IMR-90 (cell line): ENCODE results near the gene UBE2S. TPM values are rescaled to one million over a fixed set of nuclear protein-coding genes. Genes with fewer than 3 reads are reported as not detected.

ENCODE experiments used
- ATAC-seq: fragments of 200-7000 bp; cut with Tn5 transposase; 2 replicates; pipeline ENCODE4 v1.9.1; 2020; ENCODE audit warnings: low read depth, mild to moderate bottlenecking, moderate library complexity
- BruUV-seq: library from RNA; stranded (reverse); fragments of 400-500 nt; replicated peaks from 2 replicates; lab custom pipeline; 2021; lab: Mats Ljungman, UMichigan
- CTCF ChIA-PET: fragments of 300-600 bp; formaldehyde crosslinking; extraction: SDS; loops from one replicate; lab custom pipeline; 2021; ENCODE audit warnings: antibody characterized with exemption; lab: Yijun Ruan, JAX
- POLR2A ChIA-PET: fragments of 300-600 bp; sonication (Branson Sonifier 250); formaldehyde crosslinking; loops from one replicate; lab custom pipeline; 2022; ENCODE audit warnings: antibody characterized with exemption; ENCODE audit not compliant: unreplicated experiment; lab: Charles Lee
- DNase-seq: peaks from one replicate; pipeline ENCODE4 v3.0.0; 2013
- H2AFZ ChIP-seq: replicated peaks from 2 replicates; pipeline ENCODE3; 2013; ENCODE audit warnings: low read length, mild to moderate bottlenecking; ENCODE audit not compliant: poor library complexity
- H2AK5ac ChIP-seq: 2 replicates; pipeline ENCODE4 v1.6.1; 2013; ENCODE audit warnings: low read depth, low read length, inconsistent platforms
- H2AK9ac ChIP-seq: replicated peaks from 2 replicates; pipeline ENCODE3; 2013; ENCODE audit warnings: mild to moderate bottlenecking, low read depth, low read length, moderate library complexity; ENCODE audit not compliant: poor library complexity
- H2BK120ac ChIP-seq: 2 replicates; pipeline ENCODE4 v1.6.1; 2013; ENCODE audit warnings: low read depth, low read length, inconsistent platforms
- H2BK15ac ChIP-seq: 3 replicates; pipeline ENCODE4 v1.6.1; 2013; ENCODE audit warnings: low read depth, low read length, inconsistent platforms
- H2BK20ac ChIP-seq: 2 replicates; pipeline ENCODE4 v1.6.1; 2013; ENCODE audit warnings: low read depth, mild to moderate bottlenecking, inconsistent platforms, low read length, moderate library complexity
- H2BK5ac ChIP-seq: 2 replicates; pipeline ENCODE4 v1.6.1; 2013; ENCODE audit warnings: mild to moderate bottlenecking, low read depth, low read length, inconsistent platforms; ENCODE audit not compliant: poor library complexity, severe bottlenecking
- H3K14ac ChIP-seq: replicated peaks from 2 replicates; pipeline ENCODE4 v1.6.1; 2013; ENCODE audit warnings: low read depth, low read length, inconsistent platforms
- H3K18ac ChIP-seq: 2 replicates; pipeline ENCODE4 v1.6.1; 2013; ENCODE audit warnings: low read depth, low read length, control low read depth
- H3K23ac ChIP-seq: 2 replicates; pipeline ENCODE4 v1.6.1; 2013; ENCODE audit warnings: low read depth, low read length, inconsistent platforms
- H3K27ac ChIP-seq: 2 replicates; pipeline ENCODE4 v1.5.1; 2013; ENCODE audit warnings: mild to moderate bottlenecking, control low read depth, low read length; ENCODE audit not compliant: insufficient read depth
- H3K27me3 ChIP-seq: 2 replicates; pipeline ENCODE4 v1.6.1; 2013; ENCODE audit warnings: low read length; ENCODE audit not compliant: control insufficient read depth, insufficient read depth
- H3K36me3 ChIP-seq: 2 replicates; pipeline ENCODE4 v1.6.1; 2013; ENCODE audit warnings: low read length, mixed read lengths; ENCODE audit not compliant: control insufficient read depth, insufficient read depth
- H3K4ac ChIP-seq: 2 replicates; pipeline ENCODE4 v1.6.1; 2013; ENCODE audit warnings: low read depth, low read length, inconsistent platforms
- H3K4me1 ChIP-seq: 2 replicates; pipeline ENCODE4 v1.6.1; 2013; ENCODE audit warnings: low read length, mixed read lengths; ENCODE audit not compliant: control insufficient read depth, insufficient read depth
- H3K4me2 ChIP-seq: 2 replicates; pipeline ENCODE4 v1.6.1; 2013; ENCODE audit warnings: low read depth, mild to moderate bottlenecking, control low read depth, low read length, moderate library complexity
- H3K4me3 ChIP-seq: 2 replicates; pipeline ENCODE4 v1.5.1; 2013; ENCODE audit warnings: low read depth, mild to moderate bottlenecking, control low read depth, low read length, moderate library complexity; ENCODE audit not compliant: insufficient read depth
- H3K56ac ChIP-seq: 2 replicates; pipeline ENCODE4 v1.6.1; 2013; ENCODE audit warnings: low read length, inconsistent platforms; ENCODE audit not compliant: insufficient read depth; ENCODE audit errors: extremely low read depth
- H3K79me1 ChIP-seq, 2 experiments: 2 replicates each; pipeline ENCODE4 v1.6.1; 2013; ENCODE audit warnings: low read length in 2 of 2, inconsistent platforms in 1 of 2, low read depth in 1 of 2
- H3K9ac ChIP-seq: 2 replicates; pipeline ENCODE4 v1.6.1; 2013; ENCODE audit warnings: low read depth, low read length, control low read depth
- H3K9me1 ChIP-seq: 2 replicates; pipeline ENCODE4 v1.6.1; 2013; ENCODE audit warnings: low read length, inconsistent platforms; ENCODE audit not compliant: insufficient read depth
- H3K9me3 ChIP-seq: 2 replicates; pipeline ENCODE4 v1.6.1; 2013; ENCODE audit warnings: low read length; ENCODE audit not compliant: control insufficient read depth, insufficient read depth
- H4K20me1 ChIP-seq: 2 replicates; pipeline ENCODE4 v1.6.1; 2013; ENCODE audit warnings: low read length, inconsistent platforms; ENCODE audit not compliant: insufficient read depth
- H4K5ac ChIP-seq: 2 replicates; pipeline ENCODE4 v1.6.1; 2013; ENCODE audit warnings: mild to moderate bottlenecking, low read depth, low read length, control low read depth
- H4K8ac ChIP-seq, 2 experiments: 2 replicates each; pipeline ENCODE4 v1.6.1; 2013; ENCODE audit warnings: low read depth in 2 of 2, low read length in 2 of 2, control low read depth in 1 of 2, inconsistent platforms in 1 of 2
- H4K91ac ChIP-seq: 2 replicates; pipeline ENCODE4 v1.6.1; 2013; ENCODE audit warnings: low read depth, low read length, inconsistent platforms; ENCODE audit not compliant: insufficient read depth
- CHD1 ChIP-seq: IDR thresholded peaks from 2 replicates; pipeline ENCODE4 v1.6.1; 2012; ENCODE audit warnings: low read depth, low read length, improper control_type of control experiment
- ELK1 ChIP-seq: fragments of 150-350 bp; IDR thresholded peaks from 2 replicates; pipeline ENCODE4 v1.6.1; 2016; ENCODE audit warnings: low read depth, mild to moderate bottlenecking, low read length, moderate library complexity, borderline replicate concordance
- MXI1 ChIP-seq: IDR thresholded peaks from 2 replicates; pipeline ENCODE4 v1.6.1; 2012; ENCODE audit warnings: low read depth, mild to moderate bottlenecking, low read length, moderate library complexity, borderline replicate concordance
- RFX5 ChIP-seq: IDR thresholded peaks from 2 replicates; pipeline ENCODE4 v1.8.0; 2012; ENCODE audit warnings: low read depth, mild to moderate bottlenecking, low read length, moderate library complexity
- SMC3 ChIP-seq: fragments of 150-350 bp; IDR thresholded peaks from 2 replicates; pipeline ENCODE4 v1.6.1; 2016; ENCODE audit warnings: low read depth, mild to moderate bottlenecking, antibody characterized with exemption, low read length, moderate library complexity
- WGBS, 2 experiments: methylation state at CpG; one replicate each; pipeline versions ENCODE4 v1.1.5 to v1.1.7; 2013; ENCODE audit warnings: missing lambda C conversion rate in 2 of 2; ENCODE audit not compliant: insufficient read length in 1 of 2; ENCODE audit errors: extremely low coverage in 2 of 2; 5-methylcytosine and 5-hydroxymethylcytosine counted together
- dilution Hi-C: fragments of 300-500 bp; cut with HindIII; formaldehyde crosslinking; loops from one replicate; pipeline ENCODE4 v1.14.3; 2018; ENCODE audit warnings: low sequenced_read_pairs; ENCODE audit not compliant: unreplicated experiment
- in situ Hi-C: fragments of 300-500 bp; cut with MboI; formaldehyde crosslinking; loops from 3 replicates; pipeline ENCODE4 v1.14.3; 2019; ENCODE audit warnings: low sequenced_read_pairs, inconsistent platforms, mixed read lengths
- intact Hi-C: fragments of 100-400 bp; cut with micrococcal nuclease; formaldehyde crosslinking; loops from 2 replicates; pipeline ENCODE4 v1.10.0; 2022
- polyA plus RNA-seq, 3 experiments: library from polyadenylated mRNA; depleted of rRNA; stranded (reverse); fragments of >200 nt; gene quantifications; 2 replicates each; pipeline ENCODE4 v1.2.3, GENCODE V29; 2012; ENCODE audit warnings: low replicate concordance in 1 of 3
- total RNA-seq: library from RNA; depleted of rRNA; stranded (reverse); fragments of >200 nt; gene quantifications from 2 replicates; pipeline ENCODE4 v1.2.3, GENCODE V29; 2012

UBE2S gene
- total and polyA plus RNA-seq, 2 of the 4 experiments (the other 2 are of a cell fraction): 69.5 to 104 TPM

DNA sequence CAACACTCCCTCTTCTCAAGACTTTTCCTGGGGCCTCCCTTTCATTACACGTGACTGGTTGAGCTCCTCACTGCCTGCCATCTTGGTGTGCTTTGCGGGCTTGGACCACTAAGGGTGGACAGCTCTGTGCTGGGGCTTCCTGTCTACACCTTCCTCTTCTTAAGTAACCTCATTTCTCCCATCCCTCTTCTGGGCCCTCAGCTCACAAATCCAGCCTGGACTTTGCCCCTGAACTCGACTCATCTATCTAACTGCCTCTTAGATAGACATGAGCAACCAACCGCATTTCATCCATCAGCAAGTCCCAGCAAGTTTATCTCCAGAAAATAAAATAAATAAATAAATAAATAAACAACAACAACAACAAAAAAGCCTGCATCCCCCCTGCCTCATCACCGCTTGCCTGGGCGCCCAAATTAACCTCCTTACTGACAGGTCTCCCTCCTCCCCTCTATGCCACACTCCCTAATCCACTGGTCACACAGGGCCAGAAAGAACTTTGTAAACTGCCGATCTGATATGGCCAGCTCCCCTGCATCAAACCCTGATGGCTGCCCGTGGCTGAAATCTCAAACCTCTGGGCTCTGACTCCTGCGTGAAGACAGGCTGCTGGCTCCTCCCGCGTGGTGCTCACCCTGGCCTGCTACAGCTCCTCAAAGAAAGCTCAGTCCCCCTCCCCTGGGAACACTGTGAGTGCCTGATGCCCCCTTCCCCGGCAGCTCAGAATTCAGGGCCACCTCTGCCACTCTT, 46.1 kb upstream of the UBE2S start:
- 87% methylated on average over 8 of the region's 12 CpGs; no CpG with 5 or more reads in 1 of the 2 experiments for WGBS, 2 experiments

More for the DNA sequence above, 46.1 kb upstream of the UBE2S start:
- Histone ChIP-seq H4K8ac (no peak overlapping the region), H3K4me1 (peaks cover 2% of the 10 kb centered on the region; the same call in 1 of the 2 replicates), H4K5ac (no peak overlapping the region), H3K27me3 (peaks cover 29% of the 10 kb centered on the region), H3K4me3 (no peak overlapping the region), H3K4ac (no peak overlapping the region), H3K36me3 (no peaks in the 10 kb centered on the region; the same call in 1 of the 2 replicates), H2BK20ac (no peak overlapping the region), H4K20me1 (peaks cover 24% of the 10 kb centered on the region), H2AK9ac (no peak overlapping the region), H3K56ac (no peak overlapping the region), H3K9me3 (no peaks in the 10 kb centered on the region), H3K18ac (no peak overlapping the region), H3K14ac (no peak overlapping the region), H3K23ac (no peak overlapping the region), H3K4me2 (no peak overlapping the region), H2AFZ (no peak overlapping the region), H2BK15ac (no peak overlapping the region), H2AK5ac (no peak overlapping the region), H3K9ac (no peak overlapping the region), H2BK5ac (no peak overlapping the region), H3K27ac (no peak overlapping the region), H3K9me1 (peaks cover 2% of the 10 kb centered on the region; the same call in 1 of the 2 replicates), H2BK120ac (no peak overlapping the region), H3K79me1 (peaks cover 0 to 5% of the 10 kb centered on the region in 2 experiments; a peak in 1 of 4 replicates), H4K91ac (no peak overlapping the region)
- ChIA-PET POLR2A (no interaction called here), CTCF (interaction anchor here (1.2 kb wide), 1 partner anchor 14 kb away, joined by 3 read pairs; no protein-coding TSS in a partner anchor)
- DNase-seq (no peak), ATAC-seq (no peak)
- no peak for TF ChIP-seq ELK1
- TF ChIP-seq CHD1: no peak
- no peak for TF ChIP-seq MXI1
- no peak for TF ChIP-seq SMC3
- TF ChIP-seq RFX5: no peak
- in situ Hi-C loops (no loop called here), intact Hi-C loops (loop anchor here (2.0 kb wide), 1 partner anchor 313 kb away; no protein-coding TSS in a partner anchor), dilution Hi-C loops (no loop called here)
- no TSS peak for BruUV-seq
